ENCODE measurements around the gene HERPUD2.
"Not testable (repeated sequence)": the region's sequence is repeated elsewhere in the genome, so short reads cannot be mapped to it uniquely, and the experiment has no call there.

Gene HERPUD2

DNA sequence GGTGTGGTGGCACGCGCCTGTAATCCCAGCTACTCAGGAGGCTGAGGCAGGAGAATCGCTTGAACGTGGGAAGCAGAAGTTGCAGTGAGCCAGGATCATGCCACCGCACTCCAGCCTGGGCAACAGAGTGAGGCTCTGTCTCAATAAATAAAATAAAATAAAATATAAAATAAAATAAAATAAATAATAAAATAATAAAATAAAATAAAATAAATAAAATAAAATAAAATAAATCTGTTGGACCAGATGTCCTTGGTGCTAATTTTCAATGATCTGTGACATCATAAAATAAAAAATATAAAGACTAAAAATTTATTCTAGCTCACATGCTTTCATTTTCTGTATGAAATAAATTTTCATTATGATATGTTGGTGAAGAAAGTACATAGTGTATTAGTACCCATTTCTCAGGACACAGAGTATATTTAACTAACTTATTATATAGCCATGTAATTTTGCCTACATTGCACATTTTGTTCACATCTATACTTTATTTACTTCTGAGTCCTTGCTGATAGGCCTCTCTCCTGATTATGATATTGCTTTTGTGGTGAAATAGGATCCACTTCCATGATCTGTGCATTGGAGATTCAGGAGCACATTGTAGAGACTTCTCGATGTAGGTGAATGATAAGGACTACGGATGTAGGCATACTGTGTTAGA lies 17.8 kb upstream of the HERPUD2 start:
- DNase-seq: no peak

DNA sequence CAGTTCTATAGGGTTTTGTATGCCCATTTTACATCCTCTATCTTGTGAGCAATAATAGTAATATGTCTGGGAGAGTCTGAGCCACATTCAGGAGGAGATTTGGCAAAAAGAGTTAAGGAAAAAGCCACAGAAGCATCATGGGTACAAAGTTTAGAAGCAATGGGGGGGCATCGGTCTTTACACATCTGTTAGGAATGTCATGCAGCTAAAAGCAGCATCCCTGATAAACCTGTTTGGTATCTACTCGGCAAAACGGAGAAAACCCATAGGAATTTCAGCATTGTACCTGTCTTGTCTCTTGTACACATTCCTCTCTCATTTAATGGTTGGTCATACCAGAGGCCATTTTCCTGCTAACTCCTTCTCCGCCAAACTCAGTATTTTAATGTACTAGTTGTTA lies 12.5 kb upstream of the HERPUD2 start:
- DNase-seq: no peak

DNA sequence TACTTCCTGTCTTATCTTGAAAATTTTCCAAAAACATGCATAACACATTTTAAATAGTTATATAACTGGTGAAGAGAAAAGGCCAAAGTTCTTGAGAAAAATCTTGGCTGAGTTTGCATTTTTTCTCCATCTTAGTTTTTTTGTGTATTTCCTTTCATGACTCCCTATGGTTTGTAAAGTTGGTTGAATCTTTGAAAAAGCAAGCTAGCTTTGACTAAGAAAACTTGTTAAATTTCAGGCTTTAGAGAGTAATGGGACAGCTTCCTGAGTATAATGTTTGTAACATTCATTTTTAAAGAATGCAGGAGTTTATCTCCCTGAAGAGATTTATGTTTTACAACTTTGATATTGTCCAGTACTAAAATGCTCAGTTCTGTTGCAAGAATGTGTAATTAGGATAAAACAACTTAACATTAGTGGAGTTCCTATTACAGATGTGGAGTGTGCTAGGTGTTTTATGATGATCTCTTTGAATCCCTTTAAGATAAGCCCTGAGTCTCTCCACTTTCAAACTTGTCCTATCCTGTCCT lies 11.1 kb upstream of the HERPUD2 start:
- no peak for DNase-seq

DNA sequence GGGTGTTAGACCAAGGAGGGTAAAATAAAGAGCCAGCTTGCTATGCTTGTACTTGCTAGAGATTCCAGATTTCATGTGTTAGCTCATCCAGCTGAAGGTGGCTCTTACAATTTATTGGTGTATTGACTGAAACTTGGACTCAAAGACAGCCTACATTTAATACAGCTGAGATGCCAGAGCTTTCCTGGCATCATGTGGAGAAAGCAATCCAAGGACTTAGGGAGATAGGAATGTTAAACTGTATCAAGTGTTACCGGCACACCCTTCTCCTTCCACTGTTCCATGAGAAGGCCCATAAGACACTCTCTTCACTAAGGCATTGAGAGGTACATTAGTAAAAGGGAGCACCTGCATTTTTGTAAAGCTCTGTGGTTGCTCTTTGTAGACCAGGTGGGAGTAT lies 9.3 kb upstream of the HERPUD2 start:
- DNase-seq: no peak

DNA sequence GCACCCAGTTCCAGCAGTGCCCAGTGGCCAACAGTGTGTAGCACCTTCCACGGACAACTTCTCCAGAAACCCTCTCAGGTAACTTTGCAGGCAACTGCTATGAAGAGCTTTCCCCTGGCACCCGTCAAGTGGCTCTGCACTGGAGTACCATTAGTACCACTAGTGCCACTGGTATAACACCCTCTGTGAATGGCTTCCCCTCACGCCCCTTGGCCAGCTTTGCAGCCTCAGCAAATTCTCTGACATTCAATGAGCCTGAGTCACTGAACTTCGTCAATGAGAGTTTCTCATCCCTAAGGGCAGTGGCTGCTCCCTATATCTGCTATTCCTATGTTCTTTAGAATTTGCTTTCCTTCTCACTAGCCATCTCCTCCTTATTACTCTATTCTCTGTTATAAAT lies 7.6 kb upstream of the HERPUD2 start:
- DNase-seq: no peak

DNA sequence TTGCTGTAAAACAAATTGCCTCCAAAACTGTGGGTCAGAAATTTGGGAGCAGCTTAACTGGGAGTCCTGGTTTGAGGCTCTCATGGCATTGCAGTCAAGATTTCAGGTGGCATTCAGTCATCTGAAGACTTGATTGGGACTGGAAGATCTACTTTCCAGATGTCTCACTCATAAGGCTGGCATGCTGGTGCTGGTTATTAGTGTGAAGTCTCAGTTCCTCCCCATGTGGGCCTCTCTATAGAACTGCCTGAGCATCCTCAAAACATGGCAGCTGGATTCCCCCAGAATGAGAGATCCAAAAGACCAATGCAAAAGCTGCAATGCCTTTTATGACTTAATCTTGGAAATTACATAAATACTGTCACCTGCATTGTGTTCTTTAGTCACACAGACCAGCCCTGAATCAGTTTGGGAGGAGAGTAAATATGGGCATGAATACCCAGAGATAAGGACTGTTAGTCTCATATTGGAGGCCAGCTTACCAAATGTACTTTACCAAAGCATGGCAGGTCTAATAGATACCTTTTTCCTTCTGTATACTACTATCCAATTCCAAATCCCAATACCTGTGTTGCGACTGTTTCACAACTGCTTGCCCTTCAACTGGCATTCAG lies 6.5 kb upstream of the HERPUD2 start:
- no peak for DNase-seq

DNA sequence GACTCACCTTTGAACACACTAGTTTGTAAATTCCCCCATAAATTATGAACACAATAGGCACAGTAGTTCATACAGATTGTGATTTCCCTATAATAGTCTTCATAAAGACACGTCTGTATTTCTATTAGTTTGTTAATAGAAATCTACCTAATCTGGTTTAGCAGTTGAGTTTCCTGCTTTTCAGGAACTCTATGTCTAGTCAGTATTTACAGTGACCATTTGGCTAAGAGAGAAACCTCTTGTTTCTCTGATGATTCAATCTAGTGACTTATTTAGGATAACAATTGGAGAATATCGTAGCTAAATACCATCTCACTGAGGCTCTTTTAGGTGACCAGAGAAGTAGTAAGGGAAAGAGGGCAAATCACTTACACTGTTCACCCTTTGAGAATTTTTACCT lies 5.9 kb upstream of the HERPUD2 start:
- no peak for DNase-seq

DNA sequence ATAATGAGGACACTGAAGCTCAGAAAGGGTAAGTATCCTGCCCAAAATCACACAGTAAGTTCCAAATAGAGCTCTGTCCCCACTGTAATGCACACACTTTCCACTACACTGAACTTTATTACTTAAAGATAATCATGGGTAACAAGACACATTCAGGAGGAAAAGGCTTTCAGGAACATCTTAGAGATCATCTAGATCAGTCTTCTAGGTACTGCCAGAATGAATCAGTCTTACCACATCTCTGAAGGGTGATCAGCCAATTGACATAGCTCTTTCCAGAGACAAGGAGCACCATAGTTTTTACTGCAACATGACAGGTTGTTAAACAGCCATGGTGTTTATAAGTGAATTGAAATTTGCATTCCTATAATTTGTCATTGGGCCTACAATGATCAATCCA lies 5.4 kb upstream of the HERPUD2 start:
- DNase-seq: no peak

DNA sequence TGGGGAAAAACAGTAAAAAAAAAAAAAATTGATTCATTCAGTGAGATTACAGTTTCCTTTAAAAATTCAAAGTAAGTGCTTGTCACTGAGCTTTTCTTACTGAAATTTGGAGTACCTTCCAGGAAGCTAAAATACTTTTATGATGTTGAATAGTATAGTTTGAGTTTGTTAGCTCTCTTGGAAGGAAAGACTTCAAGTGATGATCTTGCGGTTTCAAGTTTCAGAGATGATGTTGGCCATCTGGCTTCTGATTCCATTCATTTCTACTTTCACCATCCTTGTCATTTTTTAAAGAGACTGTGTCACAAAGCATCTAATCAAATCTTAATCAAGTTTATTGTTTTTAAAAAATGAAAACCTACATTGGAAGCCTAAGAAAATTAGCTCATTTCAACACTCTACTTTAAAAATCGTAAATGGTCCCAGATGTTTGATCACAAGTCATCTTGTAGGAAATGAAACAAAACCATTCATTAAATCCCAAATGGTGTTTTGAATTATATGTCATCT lies 4.9 kb upstream of the HERPUD2 start:
- DNase-seq: no peak

DNA sequence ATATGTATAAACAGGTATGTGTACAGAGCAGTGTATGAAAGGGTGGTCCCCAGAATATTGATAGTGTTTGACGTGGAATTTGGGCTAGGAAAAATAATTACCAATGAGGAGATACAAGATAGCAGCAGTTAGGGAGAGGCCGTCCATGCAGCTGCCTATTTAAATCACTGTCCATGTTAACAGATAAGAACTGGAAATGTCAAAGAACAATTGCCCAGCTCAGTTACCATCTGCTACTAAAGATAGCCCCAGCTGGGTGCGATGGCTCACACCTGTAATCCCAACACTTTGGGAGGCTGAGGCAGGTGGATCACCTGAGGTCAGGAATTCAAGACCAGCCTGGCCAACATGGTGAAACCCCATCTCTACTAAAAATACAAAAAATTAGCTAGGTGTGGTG lies 3.4 kb upstream of the HERPUD2 start:
- DNase-seq: not testable (repeated sequence)

DNA sequence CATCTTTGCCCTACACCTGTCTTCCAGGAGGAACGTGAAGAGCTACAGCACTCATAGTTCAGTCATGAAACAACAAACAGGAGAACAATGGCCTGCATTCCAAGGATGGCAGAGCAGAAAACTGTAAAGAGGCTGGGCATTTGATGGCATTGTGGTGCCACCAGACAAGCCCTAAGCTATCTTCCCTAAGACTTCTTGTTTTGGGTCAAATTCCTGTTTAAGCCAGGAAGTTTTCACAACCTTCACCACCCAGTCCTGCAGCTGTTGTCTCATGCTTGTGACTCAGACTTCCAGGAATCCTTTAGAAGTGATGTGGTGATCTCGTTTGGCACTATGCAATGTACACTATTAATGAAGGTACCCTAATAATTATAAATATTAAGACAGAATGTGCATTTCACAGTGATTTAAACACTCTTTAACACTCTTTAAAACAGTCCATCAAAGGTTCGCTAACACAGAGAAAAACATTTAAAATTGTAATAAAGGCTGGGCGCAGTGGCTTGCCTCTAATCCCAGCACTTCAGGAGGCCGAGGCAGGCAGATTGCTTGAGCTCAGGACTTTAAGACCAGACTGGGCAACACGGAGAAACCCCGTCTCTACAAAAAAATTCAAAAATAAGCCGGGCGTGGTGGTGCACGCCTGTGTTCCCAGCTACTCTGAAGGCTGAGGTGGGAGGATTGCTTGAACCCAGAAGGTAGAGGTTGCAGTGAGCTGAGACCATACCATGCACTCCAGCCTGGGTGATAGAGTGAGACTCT lies 2.7 kb upstream of the HERPUD2 start:
- DNase-seq: no peak

DNA sequence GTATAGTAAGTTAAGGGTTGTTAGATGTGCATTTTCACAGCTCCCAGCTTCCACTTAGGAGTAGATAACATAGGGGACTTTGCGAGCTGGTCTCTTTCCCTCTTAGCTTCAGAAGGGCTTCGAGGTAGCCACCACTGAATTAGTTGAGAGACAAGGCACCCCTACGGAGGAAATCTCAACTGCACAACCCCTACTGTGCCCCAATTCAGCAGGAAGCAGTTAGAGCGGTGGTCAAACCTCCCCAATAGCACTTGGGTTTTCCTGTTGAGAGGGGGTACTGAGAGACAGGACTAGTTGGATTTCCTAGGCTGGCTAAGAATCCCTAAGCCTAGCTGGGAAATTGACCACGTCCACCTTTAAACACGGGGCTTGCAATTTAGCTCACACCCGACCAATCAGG lies 1.1 kb upstream of the HERPUD2 start:
- DNase-seq: no peak

DNA sequence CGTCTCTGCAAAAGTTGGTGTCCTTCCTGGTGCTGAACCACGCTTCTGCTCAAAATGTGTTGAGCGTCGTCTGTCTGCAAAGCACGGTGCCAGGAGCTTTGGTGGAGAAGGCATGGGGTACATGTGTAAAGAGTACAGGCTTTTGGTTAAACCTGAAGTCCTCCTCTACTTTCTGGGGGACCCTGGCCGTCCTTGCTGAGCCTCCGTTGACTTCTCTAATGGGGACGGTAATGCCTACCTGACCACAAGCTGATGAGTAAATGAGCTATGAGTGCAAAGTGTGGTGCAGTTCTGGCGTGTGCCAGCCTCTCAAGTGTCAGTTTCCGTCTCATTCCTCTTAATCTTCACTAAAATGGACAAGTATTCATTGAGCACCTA lies 527 bp upstream of the HERPUD2 start:
- DNase-seq: no peak

DNA sequence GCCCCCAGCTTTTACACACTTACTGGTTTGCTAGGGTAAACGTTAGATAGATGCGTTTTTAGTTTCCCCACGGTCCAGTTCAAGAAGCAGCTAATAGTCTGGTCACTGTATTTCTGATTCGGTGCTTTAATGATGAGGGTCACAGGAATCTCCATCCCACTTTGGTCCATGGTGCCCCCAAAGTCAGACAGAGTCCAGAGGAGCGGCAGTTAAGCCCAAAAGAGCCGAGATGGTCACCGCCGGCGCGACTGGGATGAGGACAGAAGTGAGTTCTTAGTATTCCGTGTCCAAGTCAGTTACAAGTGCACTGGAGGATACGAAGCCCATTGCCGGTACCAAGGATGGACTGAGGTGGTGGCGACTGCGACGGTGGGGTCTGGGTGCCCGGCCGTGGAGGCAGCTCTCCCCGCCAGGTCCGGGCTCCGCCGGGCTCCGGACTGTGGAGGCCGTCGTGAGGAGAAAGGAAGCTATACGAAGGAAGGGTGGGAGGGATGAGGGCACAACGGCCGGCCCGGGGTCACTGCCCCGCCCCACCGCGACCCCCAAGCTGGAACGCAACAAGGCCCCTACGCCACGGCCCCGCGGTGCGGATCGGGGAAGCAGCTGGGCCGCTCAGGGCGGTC lies 663 bp downstream of the HERPUD2 start:
- DNase-seq: peak in 1 of 3 experiments; percentile 72

DNA sequence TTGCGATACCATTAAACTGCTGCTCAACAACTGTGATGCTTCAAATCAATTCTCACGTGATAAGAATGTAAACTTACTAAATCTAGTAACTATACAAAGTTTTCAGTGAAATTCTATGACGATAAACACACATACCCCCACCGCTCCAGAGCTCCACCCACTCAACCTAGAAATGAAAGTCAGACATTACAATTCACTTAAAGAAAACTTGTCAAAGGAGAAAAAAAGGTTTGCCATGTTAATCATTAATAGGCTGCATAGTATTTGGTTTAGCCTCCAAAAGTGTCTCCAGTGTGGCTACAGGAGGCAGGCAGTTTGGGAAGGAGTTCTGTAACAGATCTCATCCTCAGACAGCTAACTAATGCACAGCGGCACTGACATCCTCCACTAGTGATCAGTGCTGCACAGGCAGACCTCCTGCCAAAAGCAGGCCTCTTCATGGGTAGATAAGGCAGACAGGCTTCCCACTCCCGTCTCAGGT lies 3.1 kb downstream of the HERPUD2 start:
- no peak for DNase-seq

DNA sequence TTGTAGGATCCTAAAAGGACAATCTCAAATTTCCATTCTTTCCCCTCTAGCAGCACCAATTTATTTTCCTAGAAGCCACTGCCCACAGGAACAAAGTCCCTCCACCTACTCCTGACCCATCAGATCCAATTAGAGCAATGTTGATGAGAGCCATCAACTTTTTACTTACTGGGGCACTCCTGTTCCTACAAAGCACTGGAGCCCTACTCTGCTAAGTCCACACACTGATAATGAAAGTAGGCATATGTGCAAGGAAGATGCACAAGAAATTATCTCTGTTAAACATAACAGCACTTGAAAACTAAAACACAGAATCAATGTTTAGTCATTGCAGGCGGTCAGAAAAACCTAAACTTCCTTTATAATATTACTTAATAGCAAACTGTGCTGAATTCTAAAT lies 3.6 kb downstream of the HERPUD2 start:
- no peak for DNase-seq

DNA sequence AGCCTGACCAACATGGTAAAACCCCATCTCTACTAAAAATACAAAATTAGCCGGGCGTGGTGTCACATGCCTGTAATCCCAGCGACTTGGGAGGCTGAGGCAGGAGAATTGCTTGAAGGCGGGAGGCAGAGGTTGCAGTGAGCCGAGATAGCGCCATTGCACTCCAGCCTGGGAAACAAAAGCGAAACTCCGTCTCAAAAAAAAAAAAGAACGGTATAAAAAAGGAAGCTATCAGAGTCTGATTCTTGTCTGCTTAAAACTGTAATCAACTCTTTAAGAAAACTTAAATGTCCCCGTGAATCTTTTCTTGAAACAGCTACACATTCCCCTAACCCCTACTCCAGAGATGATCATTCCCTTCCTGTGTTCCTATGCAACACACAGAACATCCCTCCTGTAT lies 4.3 kb downstream of the HERPUD2 start:
- DNase-seq: not testable (repeated sequence)

DNA sequence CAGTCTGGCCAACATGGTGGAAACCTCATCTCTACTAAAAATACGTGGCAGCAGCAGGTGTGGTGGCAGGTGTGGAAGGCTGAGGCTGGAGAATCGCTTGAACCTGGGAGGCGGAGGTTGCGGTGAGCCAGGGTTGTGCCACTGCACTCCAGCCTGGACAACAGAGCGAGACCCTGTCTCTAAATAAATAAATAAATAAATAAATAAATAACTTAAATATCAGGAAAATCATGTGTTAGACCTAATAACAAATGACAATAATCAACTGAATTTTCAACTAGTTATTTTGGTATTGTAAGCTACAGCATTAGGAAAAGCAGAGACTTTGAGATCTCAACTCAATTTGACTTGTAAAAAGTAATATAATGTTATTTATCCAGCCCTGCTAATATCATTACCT lies 9.2 kb downstream of the HERPUD2 start:
- no peak for DNase-seq

DNA sequence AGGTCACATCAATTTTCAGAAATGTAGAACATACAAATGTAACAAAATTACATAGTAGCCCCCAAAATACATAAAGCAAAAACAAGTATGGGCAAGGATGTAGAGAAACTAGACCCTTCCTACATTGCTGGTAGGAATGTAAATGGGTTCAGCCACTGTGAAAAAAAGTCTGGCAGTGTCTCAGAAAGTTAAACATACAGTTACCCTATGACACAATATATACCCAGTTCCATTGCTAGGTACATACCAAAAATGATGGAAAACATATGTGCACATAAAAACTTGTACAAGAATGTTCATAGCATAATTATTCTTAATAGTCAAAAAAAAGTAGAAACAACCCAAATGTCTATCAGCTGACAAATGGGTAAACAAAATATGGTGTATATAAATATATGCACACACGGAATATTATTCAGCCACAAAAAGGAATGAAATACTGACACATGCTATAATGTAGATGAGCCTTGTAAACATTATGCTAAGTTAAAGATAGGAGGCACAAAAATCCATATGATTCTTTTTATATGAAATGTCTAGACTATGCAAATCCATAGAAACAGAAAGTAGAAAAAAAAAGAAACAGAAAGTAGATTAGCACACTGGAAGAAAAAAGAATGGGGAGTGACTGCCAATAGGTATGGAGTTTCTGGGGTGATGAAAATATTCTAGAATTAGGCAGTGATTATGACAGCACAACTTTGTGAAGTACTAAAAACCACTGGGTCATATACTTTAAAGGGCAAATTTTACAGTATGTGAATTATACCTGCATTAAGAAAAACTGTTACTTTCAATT lies 13.5 kb downstream of the HERPUD2 start:
- no peak for DNase-seq

DNA sequence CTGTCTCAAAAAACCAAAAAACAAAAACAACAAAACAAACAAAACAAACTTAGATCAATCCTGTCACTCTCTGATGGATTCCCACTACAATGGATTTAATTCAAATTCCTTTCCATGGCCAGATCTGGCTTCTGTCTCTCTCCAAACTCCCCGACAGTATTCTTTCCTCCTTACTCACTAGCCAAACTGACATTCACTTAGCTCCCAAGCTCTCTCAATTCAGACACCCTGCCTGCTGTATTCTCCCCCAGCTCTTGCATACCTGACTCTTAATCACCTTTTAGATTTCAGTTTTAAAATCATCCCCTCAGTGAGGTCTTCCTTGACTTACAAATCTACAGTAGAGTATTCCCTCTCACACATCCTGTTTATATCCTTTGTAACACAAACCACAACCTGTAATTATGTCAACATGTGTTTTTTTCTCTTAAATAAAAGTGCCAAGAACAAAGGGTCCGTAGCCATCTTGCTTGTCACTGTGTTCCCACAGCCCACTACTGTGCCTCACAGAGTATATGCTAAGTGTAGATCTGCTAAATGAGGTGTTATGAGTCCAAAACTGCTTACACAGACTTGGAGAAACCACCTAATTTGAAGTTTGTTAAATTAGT lies 14.4 kb downstream of the HERPUD2 start:
- DNase-seq: peak in 2 of 3 experiments; percentile 28 to 53

DNA sequence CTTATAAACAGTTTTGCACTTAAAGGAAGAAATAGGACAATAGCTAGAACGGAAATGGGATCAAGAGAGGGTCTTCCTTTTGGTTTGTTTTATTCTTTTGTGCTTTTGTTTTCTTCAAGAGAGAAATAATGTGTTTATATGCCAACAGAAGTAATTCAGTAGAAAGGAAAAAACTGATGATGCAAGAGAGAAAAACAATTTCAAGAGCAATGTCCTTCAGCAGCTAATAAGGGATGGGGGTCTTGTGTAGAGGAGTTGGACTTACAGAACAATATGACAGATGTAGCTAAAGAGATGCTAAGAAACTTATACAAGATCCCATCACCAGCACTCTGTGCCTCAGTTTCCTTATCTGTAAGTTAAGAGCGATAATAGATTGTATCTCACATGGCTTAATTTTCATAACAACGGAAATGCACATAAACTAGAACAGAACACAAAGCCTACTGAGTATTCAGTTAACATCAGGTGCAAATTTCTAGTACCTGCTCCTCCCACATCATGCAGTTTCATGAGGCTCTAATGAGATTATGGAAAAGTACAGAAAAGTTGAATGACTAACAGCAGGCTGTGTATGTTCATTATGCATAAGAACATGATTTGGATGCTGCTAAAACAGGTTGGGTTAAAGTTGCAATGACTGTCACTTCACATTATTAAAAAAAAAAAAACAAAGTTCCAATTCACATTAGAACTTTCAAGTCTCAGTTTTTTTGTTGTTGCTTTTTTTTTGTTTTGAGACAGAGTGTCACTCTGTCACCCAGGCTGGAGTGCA lies 17.2 kb downstream of the HERPUD2 start:
- DNase-seq: no peak
